HG03095 (cell line): Measurements from ENCODE around the gene SF1.

ENCODE experiments used
- ATAC-seq: cut with Tn5 transposase; IDR thresholded peaks from one replicate; pipeline ENCODE4 v1.9.1; 2021; ENCODE audit warnings: moderate library complexity; ENCODE audit not compliant: unreplicated experiment

Gene SF1

GRCh38 chr11:64750361-64751054, 27.8 kb downstream of the SF1 start:
- no peak for ATAC-seq

- ATAC-seq: no peak
Observed at GRCh38 chr11:64747961-64748665, 30.2 kb downstream of the SF1 start.

GRCh38 chr11:64746486-64746885, 31.9 kb downstream of the SF1 start:
- no peak for ATAC-seq

- ATAC-seq: no peak
Observed at GRCh38 chr11:64745521-64746328, 32.6 kb downstream of the SF1 start.

- ATAC-seq: no peak
Observed at GRCh38 chr11:64745189-64745520, 33.2 kb downstream of the SF1 start.

GRCh38 chr11:64744544-64745188, 33.7 kb downstream of the SF1 start:
- no peak for ATAC-seq

- ATAC-seq: no peak
Observed at GRCh38 chr11:64743591-64744543, 34.5 kb downstream of the SF1 start, which contains the start of gene RASGRP2. Gene RASGRP2, minus strand, starts transcription at chr11:64744142. Its CDS starts 1,276 bp downstream, at chr11:64742866.

GRCh38 chr11:64742889-64743590, 35.3 kb downstream of the SF1 start:
- no peak for ATAC-seq

- no peak for ATAC-seq
Observed at GRCh38 chr11:64742087-64742888, 36.1 kb downstream of the SF1 start.

GRCh38 chr11:64741375-64742086, 36.8 kb downstream of the SF1 start:
- ATAC-seq: no peak

GRCh38 chr11:64739871-64740270, 38.5 kb downstream of the SF1 start:
- ATAC-seq: no peak

- no peak for ATAC-seq
Observed at GRCh38 chr11:64736654-64737053, 41.7 kb downstream of the SF1 start.

GRCh38 chr11:64735725-64736259, 42.5 kb downstream of the SF1 start:
- ATAC-seq: no peak

GRCh38 chr11:64734811-64735724, 43.3 kb downstream of the SF1 start:
- no peak for ATAC-seq

- no peak for ATAC-seq
Observed at GRCh38 chr11:64731601-64732000, 46.7 kb downstream of the SF1 start.

- ATAC-seq: no peak
Observed at GRCh38 chr11:64729851-64730382, 48.4 kb downstream of the SF1 start.
